Endodermal cell (in vitro differentiated cells): ENCODE results near the gene GOSR2. TPM values are rescaled to one million over a fixed set of nuclear protein-coding genes. Genes with fewer than 3 reads are reported as not detected.

Source experiments
- DNase-seq: peaks from one replicate; pipeline ENCODE4 v3.0.0-alpha.2; 2017
- H3K27ac ChIP-seq: 2 replicates; pipeline ENCODE4 v1.5.1; 2013; ENCODE audit warnings: mild to moderate bottlenecking, low read depth, low read length, moderate library complexity
- H3K27me3 ChIP-seq: 2 replicates; pipeline ENCODE4 v1.6.1; 2013; ENCODE audit warnings: mild to moderate bottlenecking, low read length, moderate library complexity; ENCODE audit not compliant: insufficient read depth, control insufficient read depth, poor library complexity, severe bottlenecking
- H3K36me3 ChIP-seq: 2 replicates; pipeline ENCODE4 v1.7.0; 2013; ENCODE audit warnings: mild to moderate bottlenecking, low read length, moderate library complexity; ENCODE audit not compliant: control insufficient read depth, insufficient read depth
- H3K4me1 ChIP-seq: one replicate; pipeline ENCODE4 v1.7.0; 2013; ENCODE audit warnings: low read length; ENCODE audit not compliant: control insufficient read depth, insufficient read depth
- H3K4me3 ChIP-seq: 2 replicates; pipeline ENCODE4 v1.5.1; 2013; ENCODE audit warnings: mild to moderate bottlenecking, low read length, moderate library complexity
- H3K9ac ChIP-seq: 2 replicates; pipeline ENCODE4 v1.6.1; 2013; ENCODE audit warnings: mild to moderate bottlenecking, low read length, moderate library complexity; ENCODE audit not compliant: poor library complexity, severe bottlenecking; ENCODE audit errors: extremely low read depth
- H3K9me3 ChIP-seq: 2 replicates; pipeline ENCODE4 v1.6.1; 2013; ENCODE audit warnings: mild to moderate bottlenecking, low read length, moderate library complexity; ENCODE audit not compliant: control insufficient read depth
- H3K27ac Mint-ChIP-seq: 2 replicates; pipeline ENCODE4 v1.8.0; 2020; ENCODE audit warnings: mixed read lengths
- H3K27me3 Mint-ChIP-seq: 2 replicates; pipeline ENCODE4 v1.8.0; 2021; ENCODE audit warnings: mild to moderate bottlenecking, mixed read lengths; ENCODE audit not compliant: insufficient read depth
- H3K36me3 Mint-ChIP-seq: 2 replicates; pipeline ENCODE4 v1.8.0; 2020; ENCODE audit warnings: low read depth, mixed read lengths
- H3K4me1 Mint-ChIP-seq: 2 replicates; pipeline ENCODE4 v1.8.0; 2020; ENCODE audit warnings: mixed read lengths
- H3K4me3 Mint-ChIP-seq: 2 replicates; pipeline ENCODE4 v1.8.0; 2020; ENCODE audit warnings: mild to moderate bottlenecking, moderate library complexity, mixed read lengths
- H3K9me3 Mint-ChIP-seq: 2 replicates; pipeline ENCODE4 v1.8.0; 2020; ENCODE audit warnings: mild to moderate bottlenecking, mixed read lengths
- WGBS, 2 experiments: methylation state at CpG; one replicate each; pipeline versions ENCODE4 v1.1.5 to v1.1.7; 2013; ENCODE audit warnings: missing lambda C conversion rate in 2 of 2, mixed read lengths in 1 of 2; ENCODE audit not compliant: insufficient coverage in 1 of 2, insufficient read length in 1 of 2; 5-methylcytosine and 5-hydroxymethylcytosine counted together
- total RNA-seq, 2 donors: library from RNA; stranded (reverse); fragmentation: NEBNext Ultra II Directional in 1 of 2; extraction: Animal tissue kit (Norgen Biotek cat#: 25700) in 1 of 2; gene quantifications; 2 replicates in 1 of 2; 3 replicates in 1 of 2; pipeline ENCODE4 v1.2.1, GENCODE V29; 2021
- TF ChIP-seq, protein P1 (sequence below): fragments of 200-600 bp; sonication (generic); conservative IDR thresholded peaks from 2 replicates; pipeline ENCODE4 v1.5.0; 2021; ENCODE audit warnings: antibody characterized with exemption, mild to moderate bottlenecking

GOSR2 gene
- total RNA-seq, 2 donors from 2014 or later, result 51.9 to 65.5 TPM

DNA sequence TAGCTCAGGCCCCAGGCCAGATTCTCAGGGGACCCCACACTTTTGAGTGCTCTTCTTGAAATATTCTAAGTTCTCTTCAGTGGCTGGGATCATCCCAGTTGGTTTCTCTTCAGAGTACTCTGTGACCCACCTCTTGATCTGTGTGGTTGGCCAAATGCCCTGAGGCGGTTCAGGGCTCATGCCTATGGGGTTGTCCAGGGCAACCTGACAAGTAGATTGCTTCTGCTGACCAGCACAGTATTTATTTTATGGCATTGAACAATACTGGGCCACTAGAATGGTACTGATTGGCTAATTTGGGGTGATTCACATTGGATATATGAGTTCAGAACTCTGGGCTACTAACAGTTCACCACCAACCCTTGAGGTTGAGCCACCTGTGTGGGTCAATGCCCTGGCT is 7.4 kb upstream of the GOSR2 start:
- Mint-ChIP-seq H3K9me3 (no peaks in the 10 kb centered on the region), H3K4me3 (no peak overlapping the region), H3K27ac (no peak overlapping the region), H3K36me3 (no peaks in the 10 kb centered on the region), H3K4me1 (no peaks in the 10 kb centered on the region), H3K27me3 (peaks cover 31% of the 10 kb centered on the region)
- peaks cover 6% of the 10 kb centered on the region for H3K27me3 ChIP-seq
- TF ChIP-seq, protein P1, sequence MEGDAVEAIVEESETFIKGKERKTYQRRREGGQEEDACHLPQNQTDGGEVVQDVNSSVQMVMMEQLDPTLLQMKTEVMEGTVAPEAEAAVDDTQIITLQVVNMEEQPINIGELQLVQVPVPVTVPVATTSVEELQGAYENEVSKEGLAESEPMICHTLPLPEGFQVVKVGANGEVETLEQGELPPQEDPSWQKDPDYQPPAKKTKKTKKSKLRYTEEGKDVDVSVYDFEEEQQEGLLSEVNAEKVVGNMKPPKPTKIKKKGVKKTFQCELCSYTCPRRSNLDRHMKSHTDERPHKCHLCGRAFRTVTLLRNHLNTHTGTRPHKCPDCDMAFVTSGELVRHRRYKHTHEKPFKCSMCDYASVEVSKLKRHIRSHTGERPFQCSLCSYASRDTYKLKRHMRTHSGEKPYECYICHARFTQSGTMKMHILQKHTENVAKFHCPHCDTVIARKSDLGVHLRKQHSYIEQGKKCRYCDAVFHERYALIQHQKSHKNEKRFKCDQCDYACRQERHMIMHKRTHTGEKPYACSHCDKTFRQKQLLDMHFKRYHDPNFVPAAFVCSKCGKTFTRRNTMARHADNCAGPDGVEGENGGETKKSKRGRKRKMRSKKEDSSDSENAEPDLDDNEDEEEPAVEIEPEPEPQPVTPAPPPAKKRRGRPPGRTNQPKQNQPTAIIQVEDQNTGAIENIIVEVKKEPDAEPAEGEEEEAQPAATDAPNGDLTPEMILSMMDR, result no peak
- 38 to 46% methylated on average over 1 of the region's 1 CpG for WGBS, 2 experiments
- H3K9me3 ChIP-seq, result no peaks in the 10 kb centered on the region
- H3K4me3 ChIP-seq, result no peak overlapping the region
- no peak overlapping the region for H3K27ac ChIP-seq
- DNase-seq, result no peak
- no peak overlapping the region for H3K9ac ChIP-seq
- H3K36me3 ChIP-seq, result no peaks in the 10 kb centered on the region
- no peaks in the 10 kb centered on the region for H3K4me1 ChIP-seq

DNA sequence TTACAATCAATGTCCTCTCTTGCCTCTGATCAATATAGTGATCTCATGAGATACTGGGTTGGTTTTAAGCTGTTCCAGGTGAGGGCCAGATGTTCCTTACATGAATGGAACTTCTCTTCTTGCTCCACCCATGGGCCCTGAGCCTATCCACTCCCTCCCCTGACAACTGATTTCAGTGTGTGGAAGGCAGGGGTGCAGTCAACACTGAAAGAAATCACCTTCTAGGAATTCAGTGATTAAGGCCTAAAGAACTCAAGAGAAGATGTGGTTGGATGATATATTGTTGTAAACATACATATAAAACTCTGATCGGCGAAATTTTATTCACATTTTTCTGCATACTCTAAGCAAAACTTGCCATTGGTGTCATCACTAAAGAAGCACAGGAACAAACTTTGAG is 6.7 kb upstream of the GOSR2 start:
- Histone ChIP-seq H3K36me3 (no peaks in the 10 kb centered on the region), H3K27me3 (peaks cover 11% of the 10 kb centered on the region), H3K9ac (no peak overlapping the region), H3K4me3 (no peak overlapping the region), H3K27ac (no peak overlapping the region), H3K4me1 (no peaks in the 10 kb centered on the region), H3K9me3 (no peaks in the 10 kb centered on the region)
- 85 to 100% methylated on average over 2 of the region's 2 CpGs for WGBS, 2 experiments
- DNase-seq, result no peak
- H3K27me3 Mint-ChIP-seq, result peaks cover 38% of the 10 kb centered on the region
- no peaks in the 10 kb centered on the region for H3K36me3 Mint-ChIP-seq
- no peak overlapping the region for H3K27ac Mint-ChIP-seq
- no peaks in the 10 kb centered on the region for H3K4me1 Mint-ChIP-seq
- no peak overlapping the region for H3K4me3 Mint-ChIP-seq
- no peaks in the 10 kb centered on the region for H3K9me3 Mint-ChIP-seq
- TF ChIP-seq, protein P1, result no peak

DNA sequence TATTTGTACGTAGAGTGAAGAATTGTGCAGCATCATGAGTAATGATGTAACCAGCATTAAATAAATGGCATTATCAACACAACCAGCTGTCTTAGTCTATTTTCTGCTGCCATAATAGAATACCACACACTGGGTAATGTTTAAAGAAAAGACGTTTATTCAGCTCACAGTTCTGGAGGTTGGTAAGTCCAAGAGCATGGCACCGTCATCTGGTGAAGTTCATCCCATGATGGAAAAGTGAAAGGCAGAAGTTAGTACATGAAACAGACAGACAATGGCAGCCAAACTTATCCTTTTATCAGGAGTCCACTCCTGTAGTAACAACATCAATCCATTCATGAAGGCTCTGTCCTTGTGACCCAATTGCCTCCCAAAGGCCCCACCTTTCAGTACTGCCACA is 6.3 kb upstream of the GOSR2 start:
- WGBS, 2 experiments, result 83 to 100% methylated on average over 3 of the region's 3 CpGs

More for the DNA sequence above, 6.3 kb upstream of the GOSR2 start:
- Histone ChIP-seq H3K9me3 (no peaks in the 10 kb centered on the region), H3K9ac (no peak overlapping the region), H3K27me3 (peaks cover 11% of the 10 kb centered on the region), H3K36me3 (no peaks in the 10 kb centered on the region), H3K27ac (no peak overlapping the region), H3K4me1 (no peaks in the 10 kb centered on the region), H3K4me3 (no peak overlapping the region)
- no peak for DNase-seq
- no peaks in the 10 kb centered on the region for H3K9me3 Mint-ChIP-seq
- no peak overlapping the region for H3K4me3 Mint-ChIP-seq
- H3K27ac Mint-ChIP-seq, result no peak overlapping the region
- peaks cover 36% of the 10 kb centered on the region for H3K27me3 Mint-ChIP-seq
- H3K36me3 Mint-ChIP-seq, result no peaks in the 10 kb centered on the region
- TF ChIP-seq, protein P1, result no peak
- no peaks in the 10 kb centered on the region for H3K4me1 Mint-ChIP-seq
